Type B pancreatic cell (in vitro differentiated cells): ENCODE data around the gene UBASH3B. TPM values are rescaled to one million over a fixed set of nuclear protein-coding genes. Genes with fewer than 3 reads are reported as not detected.

Source experiments
- DNase-seq: peaks from one replicate; pipeline ENCODE4 v3.0.0; 2021; ENCODE audit warnings: mixed read lengths; ENCODE audit not compliant: unreplicated experiment; ENCODE audit errors: extremely low spot score
- H3K27ac Mint-ChIP-seq: 2 replicates; pipeline ENCODE4 v1.8.0; 2021; ENCODE audit warnings: mild to moderate bottlenecking, mixed read lengths
- H3K27me3 Mint-ChIP-seq: 2 replicates; pipeline ENCODE4 v1.8.0; 2021; ENCODE audit warnings: mixed read lengths
- H3K36me3 Mint-ChIP-seq: 2 replicates; pipeline ENCODE4 v1.8.0; 2021; ENCODE audit warnings: mixed read lengths
- H3K4me1 Mint-ChIP-seq: one replicate; pipeline ENCODE4 v1.8.0; 2021; ENCODE audit warnings: mixed read lengths; ENCODE audit not compliant: unreplicated experiment
- H3K4me3 Mint-ChIP-seq: 2 replicates; pipeline ENCODE4 v1.8.0; 2021; ENCODE audit warnings: mild to moderate bottlenecking, mixed read lengths
- H3K9me3 Mint-ChIP-seq: 2 replicates; pipeline ENCODE4 v1.8.0; 2021; ENCODE audit warnings: mixed read lengths
- CTCF ChIP-seq: fragments of 200-600 bp; sonication (generic); conservative IDR thresholded peaks from 2 replicates; pipeline ENCODE4 v1.5.0; 2021; ENCODE audit warnings: antibody characterized with exemption, mild to moderate bottlenecking
- total RNA-seq: library from RNA; stranded (reverse); gene quantifications from 2 replicates; pipeline ENCODE4 v1.2.1, GENCODE V29; 2021; ENCODE audit warnings: low replicate concordance

The UBASH3B gene
- total RNA-seq, 1 donor from 2014 or later, result 8.6 TPM

- Mint-ChIP-seq H3K27ac (no peak overlapping the region), H3K4me1 (peaks cover 15% of the 10 kb centered on the region), H3K27me3 (peaks cover 5% of the 10 kb centered on the region), H3K36me3 (no peaks in the 10 kb centered on the region), H3K4me3 (no peak overlapping the region), H3K9me3 (no peaks in the 10 kb centered on the region)
- DNase-seq, result no peak
- TF ChIP-seq CTCF, result no peak
Observed at GRCh38 chr11:122711362-122711761, 55.8 kb downstream of the UBASH3B start.

- Mint-ChIP-seq H3K9me3 (no peaks in the 10 kb centered on the region), H3K27me3 (peaks cover 7% of the 10 kb centered on the region), H3K4me1 (peaks cover 15% of the 10 kb centered on the region), H3K4me3 (no peak overlapping the region), H3K27ac (no peak overlapping the region), H3K36me3 (no peaks in the 10 kb centered on the region)
- DNase-seq, result no peak
- TF ChIP-seq CTCF, result no peak
Observed at GRCh38 chr11:122711831-122712381, 56.4 kb downstream of the UBASH3B start.

GRCh38 chr11:122714004-122714403 is 58.5 kb downstream of the UBASH3B start:
- Mint-ChIP-seq H3K36me3 (no peaks in the 10 kb centered on the region), H3K27me3 (peaks cover 7% of the 10 kb centered on the region), H3K4me3 (no peak overlapping the region), H3K9me3 (no peaks in the 10 kb centered on the region), H3K4me1 (peaks cover 13% of the 10 kb centered on the region), H3K27ac (no peak overlapping the region)
- no peak for DNase-seq
- no peak for TF ChIP-seq CTCF

GRCh38 chr11:122714484-122714883 is 59.0 kb downstream of the UBASH3B start:
- no peak overlapping the region for H3K4me3 Mint-ChIP-seq

GRCh38 chr11:122715548-122716440 is 60.3 kb downstream of the UBASH3B start:
- Mint-ChIP-seq H3K9me3 (peaks cover 6% of the 10 kb centered on the region), H3K27ac (no peak overlapping the region), H3K4me3 (no peak overlapping the region), H3K4me1 (peaks cover 13% of the 10 kb centered on the region), H3K36me3 (no peaks in the 10 kb centered on the region), H3K27me3 (peaks cover 16% of the 10 kb centered on the region)
- DNase-seq, result no peak
- no peak for TF ChIP-seq CTCF

More at GRCh38 chr11:122714484-122714883, 59.0 kb downstream of the UBASH3B start:
- Mint-ChIP-seq H3K4me1 (peaks cover 8% of the 10 kb centered on the region), H3K9me3 (no peaks in the 10 kb centered on the region), H3K27me3 (peaks cover 7% of the 10 kb centered on the region), H3K36me3 (no peaks in the 10 kb centered on the region), H3K27ac (no peak overlapping the region)
- TF ChIP-seq CTCF, result no peak
- DNase-seq, result no peak
